HG02938 (cell line): ENCODE data around the gene DDA1.
"Not testable (repeated sequence)": the region's sequence is repeated elsewhere in the genome, so short reads cannot be mapped to it uniquely, and the experiment has no call there.

Experiments
- ATAC-seq: cut with Tn5 transposase; IDR thresholded peaks from one replicate; pipeline ENCODE4 v1.9.1; 2021; ENCODE audit warnings: mild to moderate bottlenecking, moderate library complexity; ENCODE audit not compliant: unreplicated experiment

Gene DDA1

GRCh38 chr19:17341386-17341785 lies 32.0 kb downstream of the DDA1 start:
- no peak for ATAC-seq

- no peak for ATAC-seq
These were observed 32.5 kb downstream of the DDA1 start for GRCh38 chr19:17341845-17342244.

GRCh38 chr19:17346109-17346671 lies 36.8 kb downstream of the DDA1 start:
- ATAC-seq = no peak

GRCh38 chr19:17347361-17347760 lies 38.0 kb downstream of the DDA1 start:
- no peak for ATAC-seq

DNA sequence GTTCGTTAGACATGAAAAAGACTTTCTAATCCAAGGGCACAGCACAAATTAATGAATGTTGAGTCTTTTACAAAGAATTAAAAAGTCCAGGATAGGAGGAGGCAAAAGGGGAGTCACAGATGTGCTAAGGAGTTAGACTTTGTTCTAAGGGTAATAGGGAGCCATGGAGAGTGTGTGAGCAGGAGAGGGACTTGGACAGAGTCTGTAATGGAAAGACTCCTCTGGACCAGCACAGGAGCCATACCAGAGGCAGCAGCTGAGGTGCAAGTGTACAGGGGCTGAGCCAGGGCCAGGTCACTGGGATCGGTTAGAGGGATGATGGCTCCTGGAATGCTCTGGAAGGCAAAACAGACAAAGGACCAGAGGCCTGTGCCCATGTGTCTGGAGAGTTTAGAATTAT lies 38.5 kb downstream of the DDA1 start:
- no peak for ATAC-seq

DNA sequence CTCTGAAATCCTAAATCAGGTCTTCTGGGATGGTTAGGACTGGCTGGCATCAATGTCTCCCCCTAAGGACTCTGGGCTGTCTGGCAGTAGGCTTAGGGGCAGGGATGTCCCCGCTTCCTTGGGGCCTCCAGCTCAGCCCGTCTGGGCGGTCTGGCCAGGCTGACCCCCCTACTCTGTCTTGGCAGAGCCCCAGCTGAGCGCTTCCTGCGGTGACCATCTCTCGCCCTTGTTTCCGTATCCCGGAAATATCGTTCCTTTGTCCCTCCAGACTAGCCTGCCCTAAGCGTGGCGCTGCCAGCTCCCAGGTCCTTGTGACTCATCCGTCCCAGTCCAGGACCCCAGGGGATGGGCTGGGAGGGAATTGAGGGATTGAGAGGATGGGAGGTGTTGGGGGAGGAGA lies 39.3 kb downstream of the DDA1 start:
- ATAC-seq = no peak

- ATAC-seq = no peak
These were observed 42.6 kb downstream of the DDA1 start for GRCh38 chr19:17351815-17352435.

- ATAC-seq = no peak
These were observed 43.4 kb downstream of the DDA1 start for GRCh38 chr19:17352608-17353280.

GRCh38 chr19:17353386-17353785 lies 44.0 kb downstream of the DDA1 start:
- no peak for ATAC-seq

- no peak for ATAC-seq
These were observed 47.8 kb downstream of the DDA1 start for GRCh38 chr19:17357078-17357666.

DNA sequence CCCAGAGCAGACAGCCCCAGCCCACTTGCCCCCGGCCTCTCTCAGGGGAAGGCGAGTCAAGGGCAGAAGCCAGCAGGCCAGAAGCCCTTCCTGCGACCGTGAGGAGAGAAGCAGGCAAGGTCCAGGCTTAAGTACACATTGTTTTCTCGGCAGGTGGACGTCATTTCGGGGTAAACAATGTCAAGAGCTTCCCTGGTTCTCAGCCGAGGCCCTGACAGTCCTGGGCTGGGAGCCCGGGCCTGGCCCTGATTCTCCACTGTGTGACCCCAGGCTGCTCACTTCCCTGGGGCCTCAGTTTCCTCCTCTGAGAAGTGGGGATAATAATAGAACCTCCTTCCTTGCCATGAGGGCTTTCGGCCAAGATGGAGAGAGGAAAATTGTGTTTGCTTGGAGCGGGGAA lies 48.4 kb downstream of the DDA1 start:
- no peak for ATAC-seq

GRCh38 chr19:17358395-17358794 lies 49.0 kb downstream of the DDA1 start:
- no peak for ATAC-seq

GRCh38 chr19:17359905-17360800 lies 50.8 kb downstream of the DDA1 start:
- no peak for ATAC-seq

DNA sequence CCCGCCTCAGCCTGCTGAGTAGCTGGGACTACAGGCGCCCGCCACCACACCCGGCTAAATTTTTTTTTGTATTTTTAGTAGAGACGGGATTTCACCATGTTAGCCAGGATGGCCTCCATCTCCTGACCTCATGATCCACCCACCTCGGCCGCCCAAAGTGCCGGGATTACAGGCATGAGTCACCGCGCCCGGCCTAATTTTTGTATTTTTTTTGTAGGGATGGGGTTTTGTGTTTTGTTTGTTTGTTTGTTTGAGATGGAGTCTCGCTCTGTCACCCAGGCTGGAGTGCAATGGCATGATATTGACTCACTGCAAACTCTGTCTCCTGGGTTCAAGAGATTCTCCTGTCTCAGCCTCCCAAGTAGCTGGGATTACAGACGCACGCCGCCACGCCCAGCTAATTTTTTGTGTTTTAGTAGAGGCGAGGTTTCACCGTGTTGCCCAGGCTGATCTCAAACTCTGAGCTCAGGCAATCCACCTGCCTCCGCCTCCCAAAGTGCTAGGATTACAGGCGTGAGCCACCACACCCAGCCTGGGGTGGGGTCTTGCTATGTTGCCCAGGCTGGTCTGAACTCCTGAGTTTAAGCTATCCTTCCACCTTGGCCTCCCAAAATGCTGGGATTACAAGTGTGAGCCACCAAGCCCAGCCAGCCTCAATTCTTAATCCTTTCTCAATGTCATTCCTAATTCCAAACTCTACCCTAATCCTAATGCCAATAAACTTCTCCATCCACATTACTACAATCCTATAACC lies 54.7 kb downstream of the DDA1 start:
- ATAC-seq = not testable (repeated sequence)

DNA sequence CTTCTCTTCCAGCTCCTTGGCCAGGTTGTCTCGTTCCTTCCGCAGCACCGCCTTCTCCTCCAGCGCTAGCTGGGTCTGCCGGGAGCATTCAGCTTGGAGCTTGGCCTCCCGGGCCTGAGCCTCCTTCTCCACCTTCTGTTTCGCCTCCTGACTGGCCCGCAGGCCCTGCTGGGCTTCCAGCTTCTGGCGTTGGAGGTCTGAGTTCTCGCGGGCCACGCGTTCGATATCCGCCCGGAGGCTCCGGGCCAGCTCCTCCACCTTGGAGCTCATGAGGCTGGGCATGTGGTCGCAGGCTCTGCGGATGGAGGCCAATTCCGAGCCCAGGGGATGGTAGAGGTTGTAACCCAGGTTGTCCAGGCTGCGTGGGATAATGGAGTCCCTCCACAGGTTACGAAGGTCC lies 56.0 kb downstream of the DDA1 start:
- no peak for ATAC-seq

- ATAC-seq = peak; percentile 75
These were observed 60.7 kb downstream of the DDA1 start for GRCh38 chr19:17370026-17370587.
